Type B pancreatic cell (in vitro differentiated cells): ENCODE measurements around the gene YIPF2. TPM values are rescaled to one million over a fixed set of nuclear protein-coding genes. Genes with fewer than 3 reads are reported as not detected.
A peak's percentile ranks its signal among the peaks of the same experiment; 100 is the strongest.

Source experiments
- DNase-seq: peaks from one replicate; pipeline ENCODE4 v3.0.0; 2021; ENCODE audit warnings: mixed read lengths; ENCODE audit not compliant: unreplicated experiment; ENCODE audit errors: extremely low spot score
- H3K27ac Mint-ChIP-seq: 2 replicates; pipeline ENCODE4 v1.8.0; 2021; ENCODE audit warnings: mild to moderate bottlenecking, mixed read lengths
- H3K27me3 Mint-ChIP-seq: 2 replicates; pipeline ENCODE4 v1.8.0; 2021; ENCODE audit warnings: mixed read lengths
- H3K36me3 Mint-ChIP-seq: 2 replicates; pipeline ENCODE4 v1.8.0; 2021; ENCODE audit warnings: mixed read lengths
- H3K4me1 Mint-ChIP-seq: one replicate; pipeline ENCODE4 v1.8.0; 2021; ENCODE audit warnings: mixed read lengths; ENCODE audit not compliant: unreplicated experiment
- H3K4me3 Mint-ChIP-seq: 2 replicates; pipeline ENCODE4 v1.8.0; 2021; ENCODE audit warnings: mild to moderate bottlenecking, mixed read lengths
- H3K9me3 Mint-ChIP-seq: 2 replicates; pipeline ENCODE4 v1.8.0; 2021; ENCODE audit warnings: mixed read lengths
- CTCF ChIP-seq: fragments of 200-600 bp; sonication (generic); conservative IDR thresholded peaks from 2 replicates; pipeline ENCODE4 v1.5.0; 2021; ENCODE audit warnings: antibody characterized with exemption, mild to moderate bottlenecking
- total RNA-seq: library from RNA; stranded (reverse); gene quantifications from 2 replicates; pipeline ENCODE4 v1.2.1, GENCODE V29; 2021; ENCODE audit warnings: low replicate concordance

Gene YIPF2
- total RNA-seq, 1 donor from 2014 or later = 58.5 TPM

DNA sequence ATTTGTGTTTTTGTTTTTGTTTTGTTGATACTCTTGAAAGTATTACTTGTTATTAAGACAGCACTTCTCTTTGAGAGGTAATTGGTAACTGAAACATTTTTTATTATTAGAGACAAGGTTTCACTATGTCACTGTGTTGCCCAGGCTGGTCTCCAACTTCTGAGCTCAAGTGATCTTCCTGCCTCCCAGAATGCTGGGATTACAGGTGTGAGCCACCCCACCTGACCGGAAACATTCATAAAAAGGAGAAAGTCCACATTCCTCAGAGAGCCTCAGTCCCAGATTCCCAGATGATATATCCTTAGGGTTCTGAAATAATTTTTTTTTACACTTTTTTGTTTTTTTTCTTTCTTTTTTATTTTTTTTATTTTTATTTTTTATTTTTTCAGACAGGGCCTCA, 54.4 kb downstream of the YIPF2 start:
- Mint-ChIP-seq H3K27me3 (no peaks in the 10 kb centered on the region), H3K36me3 (peaks cover under 1% of the 10 kb centered on the region), H3K4me3 (peak overlapping the region; percentile 79), H3K9me3 (no peaks in the 10 kb centered on the region), H3K27ac (peak overlapping the region; percentile 88), H3K4me1 (peaks cover 23% of the 10 kb centered on the region)
- no peak for TF ChIP-seq CTCF
- no peak for DNase-seq

DNA sequence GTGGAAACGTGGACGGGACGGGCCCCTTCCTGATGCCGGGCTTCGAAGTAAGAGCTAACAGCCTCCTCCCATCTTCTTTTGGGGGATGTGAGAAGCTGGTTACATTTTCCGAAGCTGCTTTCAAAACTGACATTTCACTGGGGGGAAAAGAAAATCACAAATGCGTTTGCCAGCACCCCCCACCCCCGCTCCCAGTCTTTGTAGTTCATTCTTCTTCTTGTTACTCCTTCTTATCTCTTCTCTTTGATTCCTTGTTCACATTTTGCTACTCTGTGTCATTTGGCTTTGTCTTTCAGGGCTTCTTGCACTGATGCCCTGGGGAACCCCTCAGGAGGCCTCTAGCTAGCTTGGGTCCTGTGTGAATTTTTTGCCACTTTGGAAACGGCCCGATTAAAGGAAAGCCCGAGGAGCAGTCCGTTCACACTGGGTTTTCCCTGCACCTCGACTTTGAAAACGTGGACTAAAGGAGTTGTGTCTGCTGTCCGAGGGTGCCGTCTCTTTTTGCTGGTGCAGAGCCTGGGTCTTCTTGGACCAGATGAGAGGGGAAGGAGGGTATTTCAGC, 55.8 kb downstream of the YIPF2 start:
- TF ChIP-seq CTCF = peak; percentile 12
- DNase-seq = no peak

More for the DNA sequence above, 55.8 kb downstream of the YIPF2 start:
- Mint-ChIP-seq H3K36me3 (no peaks in the 10 kb centered on the region), H3K4me1 (peaks cover 14% of the 10 kb centered on the region), H3K27ac (peak overlapping the region; percentile 86), H3K4me3 (peak overlapping the region; percentile 93), H3K27me3 (no peaks in the 10 kb centered on the region), H3K9me3 (no peaks in the 10 kb centered on the region)

Other genes with a start within 250 kb of the YIPF2 start
- gene QTRT1, start 227.2 kb downstream of the YIPF2 start, total RNA-seq = 39.2 and 67.7 TPM in 2 replicates
- gene DNM2, start 210.6 kb downstream of the YIPF2 start, total RNA-seq = 119 and 123 TPM in 2 replicates
- gene TMED1, start 92.4 kb downstream of the YIPF2 start, total RNA-seq = 23.0 and 30.9 TPM in 2 replicates
- 0.45 and 1.1 TPM in 2 replicates for gene C19orf38, start 80.2 kb downstream of the YIPF2 start, total RNA-seq
- gene CARM1, start 57.1 kb downstream of the YIPF2 start, total RNA-seq = 81.9 and 104 TPM in 2 replicates
- gene TIMM29, start 172 bp upstream of the YIPF2 start, total RNA-seq = 31.8 and 33.7 TPM in 2 replicates
- gene SMARCA4, start 32.4 kb upstream of the YIPF2 start, total RNA-seq = 182 and 244 TPM in 2 replicates
- gene LDLR, start 160.8 kb upstream of the YIPF2 start, total RNA-seq = 67.4 and 103 TPM in 2 replicates
- 15.0 and 43.2 TPM in 2 replicates for gene SPC24, start 227.1 kb upstream of the YIPF2 start, total RNA-seq